ENCODE measurements around the gene MBOAT2. TPM values are rescaled to one million over a fixed set of nuclear protein-coding genes. Genes with fewer than 3 reads are reported as not detected.

The MBOAT2 gene
- total RNA-seq, 4 donors from 2014 or later: 20.5 to 42.8 (median 24.4) TPM

- Histone ChIP-seq H3K4me3 (replicated peaks in 1 of 3) (no peak overlapping the region), H3K36me3 (no peaks in the 10 kb centered on the region), H3K27ac (no peak overlapping the region), H3K4me1 (peaks cover 22 to 24% of the 10 kb centered on the region in 2 donors), H3K9me3 (no peaks in the 10 kb centered on the region), H3K27me3 (no peaks in the 10 kb centered on the region)
- TF ChIP-seq CTCF (IDR thresholded peaks at IDR 0.05) (no peak), POLR2A (IDR thresholded peaks at IDR 0.05) (no peak)
- intact Hi-C loops (cut with DNase I): no loop called here
- 77 to 79% methylated on average over 5 of the region's 5 CpGs for WGBS, 2 donors
- no peak for DNase-seq
Observed at GRCh38 chr2:8839189-8839965, 164.1 kb downstream of the MBOAT2 start.

DNA sequence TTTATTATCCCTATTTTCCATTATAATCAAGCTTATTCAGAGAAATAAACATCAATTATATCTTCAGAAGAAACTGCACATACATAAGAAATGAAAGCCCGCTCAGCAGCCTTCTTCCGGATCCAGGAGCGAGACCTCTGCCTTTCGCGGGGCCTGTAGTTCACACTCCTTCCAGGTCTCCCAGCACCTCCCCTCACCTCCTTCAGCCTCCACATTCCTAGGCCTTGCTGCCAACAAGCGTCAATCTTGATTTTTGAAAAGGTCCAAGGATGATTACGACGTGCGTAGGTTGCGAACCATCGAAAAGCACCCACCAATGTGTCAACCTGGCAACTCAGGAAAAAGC, 165.7 kb downstream of the MBOAT2 start:
- 67 to 83% methylated on average over 11 of the region's 11 CpGs for WGBS, 2 donors
- no peak for DNase-seq
- intact Hi-C loops (cut with DNase I): no loop called here

GRCh38 chr2:8836971-8837794, 166.3 kb downstream of the MBOAT2 start, which contains the start of gene KIDINS220:
Gene KIDINS220 (minus strand): TSS chr2:8837613. CDS start chr2:8827093, 10,520 bp downstream.
- H3K4me3 ChIP-seq (replicated peaks in 1 of 3): peak within 1 kb of the TSS; percentile 79 to 100 (median 88)
- H3K36me3 ChIP-seq: no peaks in the 10 kb centered on the region
- no peaks in the 10 kb centered on the region for H3K9me3 ChIP-seq
- TF ChIP-seq CTCF (IDR thresholded peaks at IDR 0.05): no peak
- TF ChIP-seq POLR2A (IDR thresholded peaks at IDR 0.05): peak in 1 of 2 donors; percentile 90
- WGBS, 2 donors: 0 to 1% methylated on average over 21 to 37 of the region's 67 CpGs
- peaks cover 22 to 25% of the 10 kb centered on the region in 2 donors for H3K4me1 ChIP-seq
- DNase-seq: peak; percentile 73 to 81
- H3K27ac ChIP-seq: peak within 1 kb of the TSS; percentile 59 to 88 (median 67)
- intact Hi-C loops (cut with DNase I): no loop called here
- no peaks in the 10 kb centered on the region for H3K27me3 ChIP-seq

More for the DNA sequence above, 165.7 kb downstream of the MBOAT2 start:
- no peak for TF ChIP-seq CTCF (IDR thresholded peaks at IDR 0.05)
- no peak for TF ChIP-seq POLR2A (IDR thresholded peaks at IDR 0.05)
- H3K4me3 ChIP-seq (replicated peaks in 1 of 3): peak overlapping the region in 1 of 3 donors; percentile 88
- peaks cover 22 to 25% of the 10 kb centered on the region in 2 donors for H3K4me1 ChIP-seq
- H3K27ac ChIP-seq: peak overlapping the region in 1 of 3 donors; percentile 67
- no peaks in the 10 kb centered on the region for H3K36me3 ChIP-seq
- H3K9me3 ChIP-seq: no peaks in the 10 kb centered on the region
- H3K27me3 ChIP-seq: no peaks in the 10 kb centered on the region

DNA sequence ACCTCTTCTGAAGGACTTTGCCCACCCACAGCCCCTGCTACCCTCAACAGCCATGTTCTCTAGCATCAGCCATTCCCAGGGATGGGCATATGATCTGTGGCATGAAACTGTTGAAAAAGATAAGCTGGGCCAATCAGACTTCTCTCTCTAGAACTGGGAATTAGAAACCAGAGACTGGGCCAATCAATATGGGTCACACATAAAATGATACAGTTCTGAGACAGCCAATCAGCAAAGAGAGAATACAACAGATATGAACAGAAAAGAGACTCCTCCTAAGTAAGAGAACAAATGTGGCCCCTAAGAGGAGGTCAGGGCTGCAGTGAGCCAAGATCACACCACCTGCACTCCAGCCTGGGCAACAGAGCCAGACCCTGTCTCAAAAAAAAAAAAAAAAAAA, 168.2 kb downstream of the MBOAT2 start:
- intact Hi-C loops (cut with DNase I): no loop called here
- peaks cover 22 to 25% of the 10 kb centered on the region in 2 donors for H3K4me1 ChIP-seq
- no peak overlapping the region for H3K4me3 ChIP-seq (replicated peaks in 1 of 3)
- TF ChIP-seq CTCF (IDR thresholded peaks at IDR 0.05) (no peak), POLR2A (IDR thresholded peaks at IDR 0.05) (no peak)
- no peaks in the 10 kb centered on the region for H3K9me3 ChIP-seq
- H3K36me3 ChIP-seq: no peaks in the 10 kb centered on the region
- no peak overlapping the region for H3K27ac ChIP-seq
- no peak for DNase-seq
- no peaks in the 10 kb centered on the region for H3K27me3 ChIP-seq
